ENCODE results near the gene KIAA0825. TPM values are rescaled to one million over a fixed set of nuclear protein-coding genes. Genes with fewer than 3 reads are reported as not detected.

The KIAA0825 gene
- total RNA-seq, 2 experiments from 2014 or later: 1.1 to 2.0 TPM

DNA sequence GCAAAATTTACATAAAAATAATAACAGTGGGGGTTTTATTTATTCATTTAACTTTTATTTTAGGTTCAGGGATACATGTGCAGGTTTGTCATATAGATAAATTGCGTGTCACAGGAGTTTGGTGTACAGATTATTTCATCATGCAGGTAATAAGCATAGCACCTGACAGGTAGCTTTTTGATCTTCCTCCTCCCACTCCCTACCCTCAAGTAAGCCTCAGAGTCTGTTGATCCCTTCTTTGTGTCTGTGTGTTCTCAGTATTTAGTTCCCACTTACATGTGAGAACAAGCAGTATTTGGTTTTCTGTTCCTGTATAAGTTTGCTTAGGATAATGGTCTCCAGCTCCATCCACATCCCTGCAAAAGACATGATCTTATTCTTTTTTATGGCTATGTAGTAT is 240.3 kb downstream of the KIAA0825 start:
- CTCF ChIA-PET: no interaction called here
- no peak for ATAC-seq
- peaks cover 2% of the 10 kb centered on the region for H3K27me3 Mint-ChIP-seq (ENCODE audit: low read depth)
- DNase-seq: no peak
- no peaks in the 10 kb centered on the region for H3K9me3 Mint-ChIP-seq (ENCODE audit: insufficient read depth)
- H3K36me3 Mint-ChIP-seq (ENCODE audit: low read depth): no peaks in the 10 kb centered on the region
- H3K4me3 Mint-ChIP-seq: no peak overlapping the region
- POLR2A ChIA-PET: no interaction called here
- no peak overlapping the region for H3K27ac Mint-ChIP-seq
- no peaks in the 10 kb centered on the region for H3K4me1 Mint-ChIP-seq (ENCODE audit: low read depth)

DNA sequence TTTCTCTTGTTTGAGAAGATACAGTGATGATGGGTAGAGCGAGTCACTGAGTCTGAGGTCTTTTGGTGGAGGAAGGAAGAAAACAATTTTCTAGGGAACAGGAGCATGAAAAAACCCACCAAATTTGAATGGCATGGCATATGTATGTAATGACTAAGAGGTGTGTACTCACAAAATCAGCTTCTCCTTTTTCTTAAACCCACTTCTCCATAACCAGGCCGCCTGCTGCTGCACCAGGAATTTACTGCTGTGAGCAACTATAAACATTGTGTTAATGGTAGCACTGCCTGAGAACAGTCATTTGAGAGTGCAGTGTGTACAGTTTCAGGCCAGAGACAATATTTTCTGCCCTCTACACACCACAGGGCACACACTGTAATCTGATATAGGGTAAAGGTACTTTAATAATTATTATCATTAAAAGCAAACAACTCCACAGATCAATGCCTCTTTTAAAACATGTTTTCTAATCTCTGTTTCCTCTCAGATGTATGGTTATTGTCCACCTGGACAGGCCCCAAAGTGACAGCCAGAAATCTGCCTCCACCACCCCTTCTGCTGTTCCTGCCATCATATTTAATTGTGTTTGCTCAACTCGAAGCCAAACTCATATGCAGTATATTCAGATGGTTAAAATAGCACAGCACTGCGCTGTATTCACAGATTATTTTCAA is 241.6 kb downstream of the KIAA0825 start:
- no peak for ATAC-seq
- CTCF ChIA-PET: interaction anchor here (1.2 kb wide), 1 partner anchor 8 kb away, joined by 4 read pairs; no protein-coding TSS in a partner anchor
- H3K27ac Mint-ChIP-seq: no peak overlapping the region

DNA sequence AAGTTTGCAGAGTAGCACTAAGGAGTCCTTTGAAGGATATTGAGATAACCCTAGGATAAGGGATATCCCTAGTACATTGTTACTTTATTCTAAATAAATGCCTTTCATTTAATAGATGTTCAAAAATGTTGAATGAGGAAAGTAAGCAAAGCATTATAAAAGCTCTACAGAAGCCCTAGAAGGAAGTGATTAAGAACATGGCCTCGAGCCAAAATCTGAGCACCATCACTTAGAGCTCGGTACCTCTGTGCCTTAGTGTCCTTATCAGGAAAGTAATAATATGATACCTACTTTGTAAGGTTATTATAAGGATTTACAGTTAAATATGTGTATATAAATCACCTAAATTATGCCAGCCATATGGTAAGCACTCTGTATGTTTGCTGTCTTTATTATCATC is 242.6 kb downstream of the KIAA0825 start:
- Mint-ChIP-seq H3K4me1 (ENCODE audit: low read depth) (no peaks in the 10 kb centered on the region), H3K4me3 (no peak overlapping the region), H3K27ac (no peak overlapping the region), H3K36me3 (ENCODE audit: low read depth) (no peaks in the 10 kb centered on the region), H3K9me3 (ENCODE audit: insufficient read depth) (no peaks in the 10 kb centered on the region), H3K27me3 (ENCODE audit: low read depth) (peaks cover 2% of the 10 kb centered on the region)
- ChIA-PET POLR2A (no interaction called here), CTCF (interaction anchor here (1.2 kb wide), 1 partner anchor 9 kb away, joined by 4 read pairs; no protein-coding TSS in a partner anchor)
- DNase-seq: no peak
- no peak for ATAC-seq

More for the DNA sequence above, 241.6 kb downstream of the KIAA0825 start:
- H3K36me3 Mint-ChIP-seq (ENCODE audit: low read depth): no peaks in the 10 kb centered on the region
- no peak overlapping the region for H3K4me3 Mint-ChIP-seq
- no peaks in the 10 kb centered on the region for H3K9me3 Mint-ChIP-seq (ENCODE audit: insufficient read depth)
- no peaks in the 10 kb centered on the region for H3K4me1 Mint-ChIP-seq (ENCODE audit: low read depth)
- POLR2A ChIA-PET: no interaction called here
- H3K27me3 Mint-ChIP-seq (ENCODE audit: low read depth): peaks cover 2% of the 10 kb centered on the region
- no peak for DNase-seq

DNA sequence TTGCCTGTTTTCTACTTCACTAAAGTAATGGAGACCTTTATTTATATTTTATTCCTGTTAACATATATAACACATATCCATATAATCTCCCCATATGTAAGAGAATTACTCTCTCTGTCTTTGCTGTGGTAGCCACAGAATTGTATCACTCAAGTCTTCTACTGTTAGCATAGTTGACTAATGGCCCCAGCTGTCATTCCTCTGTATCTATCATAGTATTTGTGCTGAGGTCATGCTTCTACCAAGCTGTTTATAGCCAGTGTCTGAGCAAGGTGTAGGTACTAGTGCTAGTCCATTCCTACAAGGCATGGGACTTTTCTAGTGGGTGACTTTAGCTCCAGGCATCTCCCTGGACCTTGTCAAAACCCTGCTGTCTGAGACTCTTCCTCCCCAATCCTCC is 244.1 kb downstream of the KIAA0825 start:
- ATAC-seq (no peak), DNase-seq (no peak)
- Mint-ChIP-seq H3K9me3 (ENCODE audit: insufficient read depth) (no peaks in the 10 kb centered on the region), H3K4me1 (ENCODE audit: low read depth) (no peaks in the 10 kb centered on the region), H3K4me3 (no peak overlapping the region), H3K27ac (no peak overlapping the region), H3K36me3 (ENCODE audit: low read depth) (no peaks in the 10 kb centered on the region), H3K27me3 (ENCODE audit: low read depth) (peaks cover 2% of the 10 kb centered on the region)
- ChIA-PET CTCF (no interaction called here), POLR2A (no interaction called here)

DNA sequence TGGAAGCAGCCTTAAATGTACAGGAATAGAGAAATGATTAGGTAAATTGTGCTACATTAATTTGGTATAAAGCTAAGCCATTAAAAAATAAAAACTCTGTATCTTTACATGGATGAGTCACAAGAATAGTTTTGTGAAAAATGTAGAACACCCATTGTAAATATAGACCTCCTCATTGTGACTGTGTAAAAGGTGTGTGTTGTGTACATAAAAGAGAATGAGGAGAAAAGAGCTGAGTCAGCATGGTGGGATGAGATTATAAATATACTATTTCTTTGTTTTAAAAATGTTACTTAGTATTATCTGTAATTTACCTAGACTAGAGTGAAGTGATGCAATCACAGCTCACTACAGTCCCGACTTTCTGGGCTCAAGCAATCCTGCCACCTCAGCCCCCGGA is 250.5 kb downstream of the KIAA0825 start:
- CTCF ChIA-PET: no interaction called here
- no peaks in the 10 kb centered on the region for H3K27me3 Mint-ChIP-seq (ENCODE audit: low read depth)
- no peak overlapping the region for H3K4me3 Mint-ChIP-seq
- POLR2A ChIA-PET: no interaction called here
- H3K9me3 Mint-ChIP-seq (ENCODE audit: insufficient read depth): no peaks in the 10 kb centered on the region
- no peaks in the 10 kb centered on the region for H3K4me1 Mint-ChIP-seq (ENCODE audit: low read depth)
- no peak for DNase-seq
- no peak overlapping the region for H3K27ac Mint-ChIP-seq
- H3K36me3 Mint-ChIP-seq (ENCODE audit: low read depth): no peaks in the 10 kb centered on the region
- no peak for ATAC-seq

DNA sequence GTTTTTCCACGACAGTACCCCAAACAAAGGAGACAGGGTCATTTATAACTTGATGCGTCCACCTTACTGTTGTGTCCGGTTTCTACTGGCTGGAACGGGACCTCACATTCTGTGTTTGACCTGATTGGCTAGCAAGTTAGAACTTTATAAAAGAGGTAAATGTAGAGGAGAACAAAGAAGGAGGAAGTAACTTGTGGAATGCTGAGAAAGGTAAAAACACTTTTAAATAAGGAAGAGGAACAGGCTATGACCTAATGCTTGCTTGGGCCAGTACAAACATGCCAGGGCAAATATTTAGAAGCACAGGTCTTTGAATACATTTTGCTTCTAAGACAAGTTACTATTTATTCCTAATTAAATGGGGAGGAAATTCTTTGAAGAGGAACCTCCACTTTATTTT is 251.6 kb downstream of the KIAA0825 start:
- H3K4me3 Mint-ChIP-seq: no peak overlapping the region
- H3K9me3 Mint-ChIP-seq (ENCODE audit: insufficient read depth): no peaks in the 10 kb centered on the region
- ChIA-PET POLR2A (no interaction called here), CTCF (no interaction called here)
- H3K27me3 Mint-ChIP-seq (ENCODE audit: low read depth): no peaks in the 10 kb centered on the region
- no peak overlapping the region for H3K27ac Mint-ChIP-seq
- no peaks in the 10 kb centered on the region for H3K36me3 Mint-ChIP-seq (ENCODE audit: low read depth)
- no peaks in the 10 kb centered on the region for H3K4me1 Mint-ChIP-seq (ENCODE audit: low read depth)
- DNase-seq: no peak
- ATAC-seq: no peak

DNA sequence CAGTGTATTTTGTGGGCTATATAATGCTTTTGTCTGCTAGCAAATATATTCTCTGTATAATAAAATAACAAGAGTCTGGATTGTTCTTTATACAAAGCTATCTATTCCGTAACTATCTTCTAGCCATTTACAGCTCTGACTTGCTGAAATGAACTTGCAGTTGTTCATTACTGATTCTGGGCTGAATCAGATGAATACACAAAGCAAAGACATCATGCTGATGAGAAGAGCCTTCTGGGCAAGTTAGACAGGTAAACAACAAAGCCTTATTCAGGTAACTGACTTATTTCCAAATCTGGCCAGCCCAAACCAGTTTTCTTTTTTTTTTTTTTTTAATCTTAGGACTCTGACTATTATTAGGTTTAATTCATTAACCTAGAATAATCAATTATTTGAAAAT is 255.5 kb downstream of the KIAA0825 start:
- ChIA-PET POLR2A (no interaction called here), CTCF (no interaction called here)
- Mint-ChIP-seq H3K4me3 (no peak overlapping the region), H3K36me3 (ENCODE audit: low read depth) (no peaks in the 10 kb centered on the region), H3K9me3 (ENCODE audit: insufficient read depth) (no peaks in the 10 kb centered on the region), H3K27me3 (ENCODE audit: low read depth) (no peaks in the 10 kb centered on the region), H3K27ac (no peak overlapping the region), H3K4me1 (ENCODE audit: low read depth) (no peaks in the 10 kb centered on the region)
- DNase-seq (no peak), ATAC-seq (no peak)

DNA sequence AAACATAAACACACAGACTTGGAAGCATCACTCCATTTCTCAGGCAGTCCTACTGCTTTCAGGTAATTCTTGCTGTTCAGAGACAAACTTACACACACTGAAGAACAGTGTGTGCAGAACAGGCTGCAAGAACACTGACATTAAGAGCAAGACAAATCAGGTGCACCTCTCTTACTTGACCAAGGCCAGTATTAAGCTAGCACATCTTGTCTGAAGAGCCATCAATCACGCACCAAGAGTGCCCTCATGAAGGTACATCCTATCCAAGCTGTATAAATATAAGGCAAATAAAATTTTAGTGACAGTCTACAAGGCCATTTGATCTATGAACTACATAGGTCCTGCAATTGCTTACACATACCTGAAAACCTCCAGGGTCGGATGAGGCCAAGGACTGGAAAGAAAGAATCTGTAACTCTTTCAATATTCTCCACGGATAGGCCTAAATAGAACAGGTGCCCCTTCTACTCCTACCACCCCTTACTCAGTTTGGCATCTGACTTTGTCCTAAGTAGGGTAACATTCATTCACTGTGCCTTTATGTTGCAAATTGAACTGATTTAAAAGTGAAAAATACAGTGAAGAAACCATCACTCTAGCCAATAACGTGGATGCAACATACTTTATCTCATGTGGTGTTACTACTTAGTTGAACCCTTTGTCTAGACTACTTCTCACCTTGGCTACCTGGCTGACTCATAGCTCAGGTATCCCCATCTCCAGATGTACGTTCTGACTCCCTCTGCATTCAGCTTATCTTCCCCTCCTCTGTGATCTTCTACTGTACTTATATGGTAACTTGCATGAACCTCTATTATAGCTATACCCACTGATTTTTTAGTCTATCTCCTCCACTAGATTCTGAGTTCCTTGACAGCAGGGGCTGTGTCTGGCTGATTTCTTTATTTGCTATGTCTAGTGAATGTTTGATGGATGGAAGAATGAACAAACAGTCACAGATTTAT is 256.3 kb downstream of the KIAA0825 start:
- ATAC-seq (no peak), DNase-seq (no peak)
- no peaks in the 10 kb centered on the region for H3K9me3 Mint-ChIP-seq (ENCODE audit: insufficient read depth)
- H3K27me3 Mint-ChIP-seq (ENCODE audit: low read depth): no peaks in the 10 kb centered on the region
- CTCF ChIA-PET: no interaction called here
- no peaks in the 10 kb centered on the region for H3K4me1 Mint-ChIP-seq (ENCODE audit: low read depth)
- H3K27ac Mint-ChIP-seq: no peak overlapping the region
- H3K4me3 Mint-ChIP-seq: no peak overlapping the region
- POLR2A ChIA-PET: no interaction called here
- no peaks in the 10 kb centered on the region for H3K36me3 Mint-ChIP-seq (ENCODE audit: low read depth)

DNA sequence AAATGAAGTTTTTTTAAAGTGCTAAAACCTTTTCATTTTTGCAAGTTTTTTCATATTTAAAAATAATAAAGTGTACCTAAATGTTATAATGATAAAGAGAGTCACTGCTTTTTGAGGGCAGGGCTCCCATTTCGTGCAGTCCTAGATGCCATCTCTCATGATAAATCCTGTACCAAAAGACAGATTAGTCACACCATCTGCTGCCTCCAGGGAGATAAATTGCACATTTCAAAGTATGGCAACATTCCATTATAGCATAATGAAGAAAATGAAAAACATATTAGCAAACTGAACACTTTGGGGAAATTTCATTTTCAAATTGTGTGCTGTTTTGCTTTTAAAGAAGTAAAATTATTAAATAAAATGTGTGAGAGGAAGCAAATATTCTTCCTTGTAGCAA is 257.2 kb downstream of the KIAA0825 start:
- ChIA-PET POLR2A (no interaction called here), CTCF (no interaction called here)
- H3K4me1 Mint-ChIP-seq (ENCODE audit: low read depth): no peaks in the 10 kb centered on the region
- no peaks in the 10 kb centered on the region for H3K9me3 Mint-ChIP-seq (ENCODE audit: insufficient read depth)
- no peak overlapping the region for H3K27ac Mint-ChIP-seq
- ATAC-seq (no peak), DNase-seq (no peak)
- no peaks in the 10 kb centered on the region for H3K27me3 Mint-ChIP-seq (ENCODE audit: low read depth)
- no peak overlapping the region for H3K4me3 Mint-ChIP-seq
- H3K36me3 Mint-ChIP-seq (ENCODE audit: low read depth): no peaks in the 10 kb centered on the region

DNA sequence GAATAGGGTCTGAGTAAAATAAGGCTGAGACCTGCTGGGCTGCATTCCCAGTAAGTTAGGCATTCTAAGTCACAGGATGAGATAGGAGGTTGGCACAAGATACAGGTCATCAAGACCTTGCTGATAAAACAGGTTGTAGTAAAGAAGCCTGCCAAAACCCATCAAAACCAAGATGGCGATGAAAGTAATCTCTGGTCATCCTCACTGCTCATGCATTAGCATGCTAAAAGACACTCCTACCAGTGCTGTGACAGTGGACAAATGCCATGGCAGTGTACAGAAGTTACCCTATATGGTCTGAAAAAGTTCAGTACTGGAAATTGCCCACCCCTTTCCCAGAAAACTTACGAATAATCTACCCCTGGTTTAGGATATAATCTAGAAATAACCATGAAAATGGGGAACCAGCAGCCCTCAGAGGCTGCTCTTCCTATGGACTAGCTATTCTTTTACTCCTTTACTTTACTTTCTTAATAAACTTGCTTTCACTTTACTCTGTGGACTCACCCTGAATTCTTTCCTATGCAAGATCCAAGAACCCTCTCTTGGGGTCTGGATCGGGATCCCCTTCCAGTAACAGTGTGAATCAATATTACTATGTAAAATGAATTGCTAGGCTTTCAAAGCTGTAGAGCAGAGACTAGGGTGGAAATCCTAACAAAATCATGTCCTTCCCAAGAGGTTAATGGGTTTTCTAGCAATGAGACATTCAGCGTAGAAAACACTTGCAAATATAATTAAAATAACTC is 257.8 kb downstream of the KIAA0825 start:
- Mint-ChIP-seq H3K36me3 (ENCODE audit: low read depth) (no peaks in the 10 kb centered on the region), H3K9me3 (ENCODE audit: insufficient read depth) (no peaks in the 10 kb centered on the region), H3K4me3 (no peak overlapping the region), H3K4me1 (ENCODE audit: low read depth) (no peaks in the 10 kb centered on the region), H3K27ac (no peak overlapping the region), H3K27me3 (ENCODE audit: low read depth) (no peaks in the 10 kb centered on the region)
- DNase-seq (no peak), ATAC-seq (no peak)
- CTCF ChIA-PET: no interaction called here
- POLR2A ChIA-PET: no interaction called here

DNA sequence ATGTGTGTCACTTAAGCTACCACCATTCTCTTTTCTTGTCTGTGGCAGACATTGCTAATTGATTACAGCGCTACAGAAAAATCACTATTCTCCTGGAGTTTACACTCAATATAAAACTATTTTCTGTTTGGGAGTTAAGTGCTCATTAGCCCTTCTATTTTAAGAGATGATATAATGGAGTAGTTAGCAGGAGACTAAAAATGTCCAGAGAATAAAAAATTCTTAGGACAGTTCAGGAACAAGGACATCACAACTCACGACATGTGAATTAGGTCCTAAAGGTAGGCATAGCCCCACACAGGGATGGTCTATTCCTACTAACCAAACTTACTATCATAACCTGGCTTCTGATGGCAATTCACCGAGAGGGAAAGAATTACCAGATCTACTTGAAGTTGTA is 258.5 kb downstream of the KIAA0825 start:
- Mint-ChIP-seq H3K4me1 (ENCODE audit: low read depth) (no peaks in the 10 kb centered on the region), H3K27ac (no peak overlapping the region), H3K9me3 (ENCODE audit: insufficient read depth) (no peaks in the 10 kb centered on the region), H3K27me3 (ENCODE audit: low read depth) (no peaks in the 10 kb centered on the region), H3K4me3 (no peak overlapping the region), H3K36me3 (ENCODE audit: low read depth) (no peaks in the 10 kb centered on the region)
- CTCF ChIA-PET: no interaction called here
- ATAC-seq: no peak
- POLR2A ChIA-PET: no interaction called here
- no peak for DNase-seq

DNA sequence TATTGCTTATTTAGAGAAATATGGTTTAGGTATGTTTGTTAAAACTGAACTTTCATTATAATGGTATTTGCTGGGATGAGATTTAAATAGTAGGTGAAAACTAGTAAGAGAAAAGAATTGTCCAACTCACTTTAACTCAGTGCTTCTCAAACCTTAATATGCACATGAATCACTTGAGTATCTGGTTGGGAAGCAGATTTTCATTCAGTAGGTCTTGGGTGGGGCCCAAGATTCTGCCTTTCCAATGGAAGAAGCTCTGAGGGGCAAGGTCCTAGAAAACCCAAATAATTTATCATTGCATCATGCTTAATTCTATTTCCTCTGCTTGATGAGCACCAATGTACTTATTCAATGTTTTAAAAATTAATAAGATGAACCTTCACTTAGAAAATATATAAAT is 262.6 kb downstream of the KIAA0825 start:
- POLR2A ChIA-PET: no interaction called here
- H3K9me3 Mint-ChIP-seq (ENCODE audit: insufficient read depth): no peaks in the 10 kb centered on the region
- no peak for DNase-seq
- H3K27ac Mint-ChIP-seq: no peak overlapping the region
- H3K27me3 Mint-ChIP-seq (ENCODE audit: low read depth): no peaks in the 10 kb centered on the region
- no peaks in the 10 kb centered on the region for H3K36me3 Mint-ChIP-seq (ENCODE audit: low read depth)
- H3K4me3 Mint-ChIP-seq: no peak overlapping the region
- H3K4me1 Mint-ChIP-seq (ENCODE audit: low read depth): no peaks in the 10 kb centered on the region
- CTCF ChIA-PET: no interaction called here
- no peak for ATAC-seq

Data from activated CD8-positive, alpha-beta T cell treated with anti-CD3 and anti-CD28 coated beads, Interleukin-2, amount 10 ng/mL, durations not matched to agents 7 days and 5 days (primary cell).